CD4-positive, alpha-beta T cell (primary cell): ENCODE measurements around the gene CTTNBP2. TPM values are rescaled to one million over a fixed set of nuclear protein-coding genes. Genes with fewer than 3 reads are reported as not detected.

Experiments
- ATAC-seq: fragments of 200-7000 bp; cut with Tn5 transposase; one replicate; pipeline ENCODE4 v1.10.0; 2022; ENCODE audit warnings: mild to moderate bottlenecking; ENCODE audit not compliant: poor library complexity
- CTCF ChIA-PET: fragments of 350-600 bp; sonication (Branson Sonifier 250); formaldehyde crosslinking; loops from one replicate; lab custom pipeline; 2021; ENCODE audit warnings: antibody characterized with exemption, inconsistent platforms; lab: Charles Lee
- POLR2A ChIA-PET: fragments of 350-600 bp; sonication (Branson Sonifier 250); formaldehyde crosslinking; loops from one replicate; lab custom pipeline; 2021; ENCODE audit warnings: antibody characterized with exemption, inconsistent platforms; lab: Charles Lee
- DNase-seq, 14 experiments: peaks; one replicate each; pipeline ENCODE4 v3.0.0-alpha.2; 2013 to 2020; ENCODE audit warnings: mixed read lengths in 2 of 14
- H3K27ac ChIP-seq, 2 donors: one replicate each; pipeline versions ENCODE4 v1.5.1 to v1.7.0; 2013; ENCODE audit warnings: low read length in 2 of 2, low read depth in 1 of 2, mild to moderate bottlenecking in 1 of 2
- H3K27me3 ChIP-seq, 2 experiments: 1 replicate in 1 of 2; 2 replicates in 1 of 2; pipeline versions ENCODE4 v1.6.1 to v1.7.0; 2013; ENCODE audit warnings: low read length in 2 of 2, control low read depth in 1 of 2, mild to moderate bottlenecking in 1 of 2, moderate library complexity in 1 of 2; ENCODE audit not compliant: insufficient read depth in 2 of 2, control insufficient read depth in 1 of 2
- H3K36me3 ChIP-seq: one replicate; pipeline ENCODE4 v1.6.1; 2013; ENCODE audit warnings: low read length, control low read depth; ENCODE audit not compliant: insufficient read depth
- H3K4me1 ChIP-seq: one replicate; pipeline ENCODE4 v1.6.1; 2013; ENCODE audit warnings: low read length, control low read depth; ENCODE audit not compliant: insufficient read depth
- H3K4me3 ChIP-seq: one replicate; pipeline ENCODE4 v1.5.1; 2013; ENCODE audit warnings: mild to moderate bottlenecking, low read length, moderate library complexity
- H3K9me3 ChIP-seq, 2 experiments: 1 replicate in 1 of 2; 2 replicates in 1 of 2; pipeline versions ENCODE4 v1.6.1 to v1.7.0; 2013; ENCODE audit warnings: low read length in 2 of 2, mild to moderate bottlenecking in 2 of 2, control low read depth in 1 of 2, moderate library complexity in 1 of 2; ENCODE audit not compliant: control insufficient read depth in 1 of 2, insufficient read depth in 1 of 2
- H3K27ac Mint-ChIP-seq: one replicate; pipeline ENCODE4 v1.8.0; 2020; ENCODE audit warnings: mixed read lengths
- H3K27me3 Mint-ChIP-seq: one replicate; pipeline ENCODE4 v1.8.0; 2021; ENCODE audit warnings: mixed read lengths
- H3K36me3 Mint-ChIP-seq: one replicate; pipeline ENCODE4 v1.8.0; 2021; ENCODE audit warnings: low read depth, mixed read lengths
- H3K4me1 Mint-ChIP-seq: one replicate; pipeline ENCODE4 v1.8.0; 2021; ENCODE audit warnings: low read depth, mixed read lengths
- H3K4me3 Mint-ChIP-seq: one replicate; pipeline ENCODE4 v1.8.0; 2020; ENCODE audit warnings: mild to moderate bottlenecking, mixed read lengths
- H3K9me3 Mint-ChIP-seq: one replicate; pipeline ENCODE4 v1.8.0; 2020; ENCODE audit warnings: mixed read lengths
- intact Hi-C, 2 experiments: fragments of 100-400 bp; cut with DNase I in 1 of 2; cut with micrococcal nuclease in 1 of 2; formaldehyde crosslinking; loops; one replicate each; pipeline versions ENCODE4 v1.15.1 to v1.9.0; 2023 to 2025; cut with DNase I, micrococcal nuclease
- total RNA-seq, 174 experiments: library from RNA in 2 of 174; stranded (reverse) in 2 of 174; gene quantifications; one replicate each; pipeline ENCODE4 v1.2.3 and lab custom pipeline; 2021 to 2026
- TF ChIP-seq, protein P1 (sequence below): fragments of 200-600 bp; IDR thresholded peaks from one replicate; pipeline ENCODE4 v1.8.0; 2022; ENCODE audit warnings: antibody characterized with exemption, mild to moderate bottlenecking

Gene CTTNBP2
- total RNA-seq, 2 experiments from 2014 or later, result not detected

DNA sequence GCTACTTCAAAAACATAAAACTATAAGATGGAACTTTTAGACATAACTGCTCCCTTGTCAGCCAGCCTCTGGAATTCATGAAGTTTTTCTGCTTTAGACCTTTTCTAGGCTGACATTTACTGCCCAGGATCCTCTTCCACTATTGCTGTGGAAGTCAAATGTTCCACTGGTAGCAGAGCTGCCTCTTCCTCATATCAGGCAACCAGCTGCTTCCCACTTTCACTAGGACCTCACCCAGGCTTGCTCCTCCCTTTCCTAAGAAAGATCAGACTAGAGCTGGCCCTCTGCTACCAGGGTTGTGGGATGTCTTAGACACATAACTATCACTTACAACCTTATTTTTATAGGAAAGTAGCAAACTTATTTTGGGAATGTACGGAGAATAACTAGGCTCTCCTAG is 121.5 kb downstream of the CTTNBP2 start:
- DNase-seq (no peak), ATAC-seq (no peak)
- H3K4me1 Mint-ChIP-seq, result no peaks in the 10 kb centered on the region
- H3K27me3 Mint-ChIP-seq, result no peaks in the 10 kb centered on the region
- Histone ChIP-seq H3K27ac (no peak overlapping the region), H3K9me3 (no peaks in the 10 kb centered on the region), H3K36me3 (no peaks in the 10 kb centered on the region), H3K4me3 (no peak overlapping the region), H3K27me3 (no peaks in the 10 kb centered on the region), H3K4me1 (no peaks in the 10 kb centered on the region)
- no peak overlapping the region for H3K27ac Mint-ChIP-seq
- no peaks in the 10 kb centered on the region for H3K36me3 Mint-ChIP-seq
- ChIA-PET POLR2A (no interaction called here), CTCF (no interaction called here)
- H3K4me3 Mint-ChIP-seq, result no peak overlapping the region
- no peaks in the 10 kb centered on the region for H3K9me3 Mint-ChIP-seq
- intact Hi-C loops, result loop anchor here in 1 of 2 experiments (5.0 kb wide), 1 partner anchor 446 kb away; no protein-coding TSS in a partner anchor
- TF ChIP-seq, protein P1, sequence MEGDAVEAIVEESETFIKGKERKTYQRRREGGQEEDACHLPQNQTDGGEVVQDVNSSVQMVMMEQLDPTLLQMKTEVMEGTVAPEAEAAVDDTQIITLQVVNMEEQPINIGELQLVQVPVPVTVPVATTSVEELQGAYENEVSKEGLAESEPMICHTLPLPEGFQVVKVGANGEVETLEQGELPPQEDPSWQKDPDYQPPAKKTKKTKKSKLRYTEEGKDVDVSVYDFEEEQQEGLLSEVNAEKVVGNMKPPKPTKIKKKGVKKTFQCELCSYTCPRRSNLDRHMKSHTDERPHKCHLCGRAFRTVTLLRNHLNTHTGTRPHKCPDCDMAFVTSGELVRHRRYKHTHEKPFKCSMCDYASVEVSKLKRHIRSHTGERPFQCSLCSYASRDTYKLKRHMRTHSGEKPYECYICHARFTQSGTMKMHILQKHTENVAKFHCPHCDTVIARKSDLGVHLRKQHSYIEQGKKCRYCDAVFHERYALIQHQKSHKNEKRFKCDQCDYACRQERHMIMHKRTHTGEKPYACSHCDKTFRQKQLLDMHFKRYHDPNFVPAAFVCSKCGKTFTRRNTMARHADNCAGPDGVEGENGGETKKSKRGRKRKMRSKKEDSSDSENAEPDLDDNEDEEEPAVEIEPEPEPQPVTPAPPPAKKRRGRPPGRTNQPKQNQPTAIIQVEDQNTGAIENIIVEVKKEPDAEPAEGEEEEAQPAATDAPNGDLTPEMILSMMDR, result no peak

DNA sequence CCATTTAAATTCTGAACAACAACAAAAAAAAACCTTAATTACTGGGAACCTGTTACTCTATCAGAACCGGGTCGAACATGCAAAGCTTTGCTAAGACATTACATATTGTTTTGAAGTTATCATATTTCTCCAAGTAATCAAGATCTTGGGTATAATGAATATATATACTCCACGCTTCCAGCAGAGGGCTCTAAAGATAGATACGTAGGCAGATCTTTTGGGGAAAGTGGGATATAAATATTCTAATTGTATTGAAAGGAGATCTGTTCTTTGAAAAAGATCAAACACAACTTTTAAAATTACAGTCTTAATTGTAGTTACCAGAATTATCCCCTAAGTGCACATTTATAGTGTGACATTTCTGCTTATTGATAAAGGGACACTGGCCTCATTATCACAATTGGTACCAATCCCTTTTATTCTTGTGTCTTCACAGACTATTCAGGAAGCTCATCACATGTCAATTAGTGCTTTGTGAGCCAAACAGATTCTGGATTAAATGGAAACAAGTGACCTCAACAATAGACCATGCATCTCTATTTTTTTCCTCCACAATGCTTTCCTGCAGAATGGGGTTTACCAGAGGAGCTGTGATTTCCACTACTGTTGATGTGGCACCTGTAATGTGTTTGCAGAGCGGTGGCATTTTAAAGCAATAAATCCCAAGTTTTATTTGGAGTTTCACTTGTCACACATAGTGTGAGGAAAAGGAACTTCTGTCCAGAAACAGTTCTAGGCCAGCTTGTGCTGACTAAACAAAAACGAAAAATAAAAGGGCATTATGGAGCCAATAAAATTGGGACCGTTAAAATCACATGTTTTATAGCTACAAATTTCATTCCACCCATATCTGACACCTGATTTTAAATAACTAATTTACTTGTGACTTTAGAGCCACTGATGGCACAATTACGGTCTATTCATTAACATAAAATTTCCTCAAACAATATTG is 122.4 kb downstream of the CTTNBP2 start:
- Histone ChIP-seq H3K27ac (no peak overlapping the region), H3K4me3 (no peak overlapping the region), H3K27me3 (no peaks in the 10 kb centered on the region), H3K4me1 (no peaks in the 10 kb centered on the region), H3K36me3 (no peaks in the 10 kb centered on the region), H3K9me3 (no peaks in the 10 kb centered on the region)
- H3K4me1 Mint-ChIP-seq, result no peaks in the 10 kb centered on the region
- no peak for DNase-seq
- no peak for ATAC-seq
- intact Hi-C loops, result loop anchor here in 1 of 2 experiments (5.0 kb wide), 1 partner anchor 446 kb away; no protein-coding TSS in a partner anchor
- ChIA-PET POLR2A (no interaction called here), CTCF (no interaction called here)
- TF ChIP-seq, protein P1, result no peak
- H3K27me3 Mint-ChIP-seq, result no peaks in the 10 kb centered on the region
- no peak overlapping the region for H3K27ac Mint-ChIP-seq
- H3K9me3 Mint-ChIP-seq, result no peaks in the 10 kb centered on the region
- H3K36me3 Mint-ChIP-seq, result no peaks in the 10 kb centered on the region
- no peak overlapping the region for H3K4me3 Mint-ChIP-seq

DNA sequence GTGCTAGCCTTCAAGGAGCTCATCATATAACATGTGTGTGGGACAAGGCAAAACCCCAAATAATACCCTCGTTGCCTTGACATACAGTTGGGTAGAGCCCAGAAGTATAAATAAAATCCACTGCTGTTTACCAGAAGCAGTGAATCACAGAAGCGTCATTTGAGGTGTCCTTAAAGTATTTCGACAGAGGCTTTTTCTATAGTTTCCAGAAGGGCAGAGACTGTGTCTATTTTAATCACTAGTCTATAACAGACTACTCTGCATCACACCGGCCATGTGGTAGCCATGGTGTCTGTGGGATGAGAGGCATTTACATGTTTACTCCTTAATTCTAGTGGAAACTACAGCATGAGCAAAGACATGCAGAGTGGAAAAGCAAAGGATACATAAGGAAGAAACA is 131.3 kb downstream of the CTTNBP2 start:
- no peak overlapping the region for H3K4me3 Mint-ChIP-seq
- Histone ChIP-seq H3K27me3 (no peaks in the 10 kb centered on the region), H3K9me3 (no peaks in the 10 kb centered on the region), H3K27ac (no peak overlapping the region), H3K36me3 (no peaks in the 10 kb centered on the region), H3K4me1 (no peaks in the 10 kb centered on the region), H3K4me3 (no peak overlapping the region)
- peaks cover 5% of the 10 kb centered on the region for H3K27me3 Mint-ChIP-seq
- no peak for ATAC-seq
- no peaks in the 10 kb centered on the region for H3K9me3 Mint-ChIP-seq
- POLR2A ChIA-PET, result no interaction called here
- H3K4me1 Mint-ChIP-seq, result no peaks in the 10 kb centered on the region
- H3K36me3 Mint-ChIP-seq, result no peaks in the 10 kb centered on the region
- no peak for DNase-seq
- H3K27ac Mint-ChIP-seq, result no peak overlapping the region
- TF ChIP-seq, protein P1, result no peak
- CTCF ChIA-PET, result no interaction called here
- intact Hi-C loops, result no loop called here
